ENCODE data around the gene FDXR. TPM values are rescaled to one million over a fixed set of nuclear protein-coding genes. Genes with fewer than 3 reads are reported as not detected.

FDXR gene
- total RNA-seq, 1 experiment from 2014 or later, result 29.7 TPM

GRCh38 chr17:74822335-74822938 is 50.4 kb downstream of the FDXR start:
- no peaks in the 10 kb centered on the region for H3K27me3 Mint-ChIP-seq (ENCODE audit: insufficient read depth, unreplicated experiment)
- no peaks in the 10 kb centered on the region for H3K9me3 Mint-ChIP-seq (ENCODE audit: unreplicated experiment)
- no peak for DNase-seq (ENCODE audit: unreplicated experiment)
- no peaks in the 10 kb centered on the region for H3K4me1 Mint-ChIP-seq (ENCODE audit: insufficient read depth, unreplicated experiment)
- CTCF ChIA-PET, result no interaction called here
- H3K4me3 Mint-ChIP-seq (ENCODE audit: unreplicated experiment), result no peak overlapping the region
- TF ChIP-seq, protein P1, sequence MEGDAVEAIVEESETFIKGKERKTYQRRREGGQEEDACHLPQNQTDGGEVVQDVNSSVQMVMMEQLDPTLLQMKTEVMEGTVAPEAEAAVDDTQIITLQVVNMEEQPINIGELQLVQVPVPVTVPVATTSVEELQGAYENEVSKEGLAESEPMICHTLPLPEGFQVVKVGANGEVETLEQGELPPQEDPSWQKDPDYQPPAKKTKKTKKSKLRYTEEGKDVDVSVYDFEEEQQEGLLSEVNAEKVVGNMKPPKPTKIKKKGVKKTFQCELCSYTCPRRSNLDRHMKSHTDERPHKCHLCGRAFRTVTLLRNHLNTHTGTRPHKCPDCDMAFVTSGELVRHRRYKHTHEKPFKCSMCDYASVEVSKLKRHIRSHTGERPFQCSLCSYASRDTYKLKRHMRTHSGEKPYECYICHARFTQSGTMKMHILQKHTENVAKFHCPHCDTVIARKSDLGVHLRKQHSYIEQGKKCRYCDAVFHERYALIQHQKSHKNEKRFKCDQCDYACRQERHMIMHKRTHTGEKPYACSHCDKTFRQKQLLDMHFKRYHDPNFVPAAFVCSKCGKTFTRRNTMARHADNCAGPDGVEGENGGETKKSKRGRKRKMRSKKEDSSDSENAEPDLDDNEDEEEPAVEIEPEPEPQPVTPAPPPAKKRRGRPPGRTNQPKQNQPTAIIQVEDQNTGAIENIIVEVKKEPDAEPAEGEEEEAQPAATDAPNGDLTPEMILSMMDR (IDR thresholded peaks at IDR 0.05; ENCODE audit: unreplicated experiment), result no peak
- H3K27ac Mint-ChIP-seq (ENCODE audit: low read depth, unreplicated experiment), result no peak overlapping the region
- no peaks in the 10 kb centered on the region for H3K36me3 Mint-ChIP-seq (ENCODE audit: insufficient read depth, unreplicated experiment)
- intact Hi-C loops (cut with micrococcal nuclease), result no loop called here
- no TSS peak for BruUV-seq (replicated peaks)
- POLR2A ChIA-PET, result no interaction called here

DNA sequence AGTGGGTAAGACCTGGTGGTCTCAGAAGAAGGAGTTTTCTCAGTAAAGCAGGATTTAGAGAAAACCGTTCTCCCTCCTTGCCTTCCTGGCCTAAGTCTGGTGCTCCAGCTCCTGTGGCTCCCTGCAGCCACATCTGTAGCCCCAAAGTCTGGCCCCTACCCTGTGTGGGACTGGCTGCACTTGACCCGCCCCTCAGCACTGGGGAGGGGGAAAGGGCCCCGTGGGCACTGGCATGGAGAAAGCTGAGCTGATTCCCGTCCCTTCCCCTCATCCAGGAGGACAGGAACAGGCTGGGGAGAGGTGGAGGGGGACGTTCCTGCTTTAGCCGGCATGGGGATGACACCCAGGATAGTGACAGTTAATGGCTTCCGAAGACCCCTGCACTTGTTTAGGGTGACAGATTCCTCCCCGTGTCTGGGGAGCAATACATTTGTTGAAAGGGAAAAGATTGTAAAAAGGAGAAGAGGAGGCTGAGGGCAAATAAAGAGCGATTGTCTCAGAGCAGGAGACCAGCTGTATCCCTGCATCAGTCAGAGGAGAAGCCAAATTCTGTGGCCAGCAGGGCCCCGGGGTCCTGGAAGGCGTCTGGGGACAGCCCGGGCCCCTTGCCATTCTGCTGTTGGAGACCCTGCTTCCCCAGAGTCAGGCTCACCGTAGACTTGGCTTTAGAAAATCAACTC is 51.0 kb downstream of the FDXR start:
- CTCF ChIA-PET, result no interaction called here
- no TSS peak for BruUV-seq (replicated peaks)
- DNase-seq (ENCODE audit: unreplicated experiment), result no peak
- Mint-ChIP-seq H3K27ac (ENCODE audit: low read depth, unreplicated experiment) (no peak overlapping the region), H3K27me3 (ENCODE audit: insufficient read depth, unreplicated experiment) (no peaks in the 10 kb centered on the region), H3K4me3 (ENCODE audit: unreplicated experiment) (no peak overlapping the region), H3K36me3 (ENCODE audit: insufficient read depth, unreplicated experiment) (no peaks in the 10 kb centered on the region), H3K9me3 (ENCODE audit: unreplicated experiment) (no peaks in the 10 kb centered on the region), H3K4me1 (ENCODE audit: insufficient read depth, unreplicated experiment) (no peaks in the 10 kb centered on the region)
- intact Hi-C loops (cut with micrococcal nuclease), result no loop called here
- TF ChIP-seq, protein P1 (IDR thresholded peaks at IDR 0.05; ENCODE audit: unreplicated experiment), result no peak
- POLR2A ChIA-PET, result interaction anchor here (0.8 kb wide), 1 partner anchor 19 kb away, joined by 3 read pairs; no protein-coding TSS in a partner anchor

DNA sequence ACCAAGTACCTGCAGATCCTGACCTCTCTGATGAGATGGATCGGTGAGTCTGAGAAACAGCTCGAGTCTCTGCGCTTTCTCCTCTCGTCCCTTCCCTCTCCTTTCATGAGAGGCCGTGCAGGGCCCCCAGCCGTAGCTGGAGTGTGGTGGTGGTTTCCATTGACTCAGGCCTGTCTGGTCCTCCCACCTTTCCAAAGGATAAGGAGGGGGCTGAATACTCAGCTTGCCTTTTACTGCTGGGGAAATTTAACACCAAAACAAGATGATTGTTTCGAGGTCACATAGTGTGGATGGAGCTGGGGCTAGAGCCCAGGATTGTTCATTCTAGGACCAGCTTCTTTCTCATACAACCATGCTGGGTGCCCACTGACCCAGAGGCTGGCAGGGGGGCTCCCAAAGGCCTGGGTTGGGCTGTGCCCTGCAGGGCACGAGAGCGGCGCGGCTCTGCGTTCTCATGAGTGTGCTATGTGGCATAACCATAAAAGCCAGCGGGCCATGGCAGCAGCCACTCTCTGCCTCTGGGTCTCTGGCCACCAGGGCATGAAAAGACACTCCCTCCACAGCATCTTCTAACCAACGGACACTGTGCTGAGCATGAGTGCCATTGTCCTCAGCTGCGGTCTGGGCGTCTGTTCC is 52.9 kb downstream of the FDXR start:
- BruUV-seq (replicated peaks), result no TSS peak
- TF ChIP-seq, protein P1 (IDR thresholded peaks at IDR 0.05; ENCODE audit: unreplicated experiment), result no peak
- Mint-ChIP-seq H3K36me3 (ENCODE audit: insufficient read depth, unreplicated experiment) (no peaks in the 10 kb centered on the region), H3K9me3 (ENCODE audit: unreplicated experiment) (no peaks in the 10 kb centered on the region), H3K27ac (ENCODE audit: low read depth, unreplicated experiment) (no peak overlapping the region), H3K4me1 (ENCODE audit: insufficient read depth, unreplicated experiment) (no peaks in the 10 kb centered on the region), H3K4me3 (ENCODE audit: unreplicated experiment) (no peak overlapping the region), H3K27me3 (ENCODE audit: insufficient read depth, unreplicated experiment) (no peaks in the 10 kb centered on the region)
- ChIA-PET POLR2A (interaction anchor here (0.6 kb wide), 1 partner anchor 176 kb away, joined by 3 read pairs; no protein-coding TSS in a partner anchor), CTCF (no interaction called here)
- DNase-seq (ENCODE audit: unreplicated experiment), result no peak
- intact Hi-C loops (cut with micrococcal nuclease), result no loop called here

DNA sequence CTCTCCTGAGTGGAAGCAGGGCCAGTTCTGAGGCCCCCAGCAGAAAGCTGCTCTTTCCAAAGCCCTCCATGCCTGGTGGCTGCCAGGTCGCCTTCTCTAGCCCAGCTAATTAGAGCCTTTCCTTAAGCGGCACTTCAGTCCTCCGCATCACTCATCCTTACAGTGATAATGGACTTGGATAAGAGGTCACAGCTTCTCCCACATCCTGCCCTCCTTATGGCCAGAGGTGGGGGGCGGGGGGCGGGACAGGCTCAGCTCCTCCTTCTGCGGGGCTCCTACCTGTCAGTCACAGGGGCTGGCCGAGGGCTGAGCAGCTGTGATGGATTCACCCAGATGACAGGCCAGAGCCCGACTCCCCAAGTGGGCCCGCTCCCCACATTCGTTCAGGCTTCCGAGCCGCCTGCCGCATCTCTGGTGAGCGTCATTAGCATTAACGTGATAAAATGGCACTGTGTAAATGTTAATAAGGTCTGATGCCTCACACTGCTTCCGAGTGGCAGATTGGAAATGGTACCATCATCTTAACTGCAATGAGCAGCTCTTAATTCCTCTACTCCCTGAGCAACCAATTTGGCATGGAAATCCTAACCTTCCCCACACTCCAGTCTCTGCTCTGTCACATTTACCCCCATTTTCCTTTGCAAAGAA is 54.4 kb downstream of the FDXR start:
- Mint-ChIP-seq H3K9me3 (ENCODE audit: unreplicated experiment) (no peaks in the 10 kb centered on the region), H3K27ac (ENCODE audit: low read depth, unreplicated experiment) (no peak overlapping the region), H3K4me3 (ENCODE audit: unreplicated experiment) (no peak overlapping the region), H3K36me3 (ENCODE audit: insufficient read depth, unreplicated experiment) (no peaks in the 10 kb centered on the region), H3K27me3 (ENCODE audit: insufficient read depth, unreplicated experiment) (no peaks in the 10 kb centered on the region), H3K4me1 (ENCODE audit: insufficient read depth, unreplicated experiment) (no peaks in the 10 kb centered on the region)
- DNase-seq (ENCODE audit: unreplicated experiment), result no peak
- BruUV-seq (replicated peaks), result no TSS peak
- CTCF ChIA-PET, result no interaction called here
- intact Hi-C loops (cut with micrococcal nuclease), result no loop called here
- POLR2A ChIA-PET, result interaction anchor here (0.6 kb wide), 1 partner anchor 28 kb away, joined by 3 read pairs; no protein-coding TSS in a partner anchor
- TF ChIP-seq, protein P1 (IDR thresholded peaks at IDR 0.05; ENCODE audit: unreplicated experiment), result no peak

Measured in MCF 10A (cell line).